ENCODE measurements around the gene DZIP1L.

The DZIP1L gene

GRCh38 chr3:138046955-138047354 is 68.5 kb downstream of the DZIP1L start:
- Histone ChIP-seq H3K27me3 (replicated peaks; ENCODE audit: control insufficient read depth, insufficient read depth, low read length) (no peaks in the 10 kb centered on the region), H3K36me3 (ENCODE audit: control insufficient read depth, insufficient read depth, low read length) (no peaks in the 10 kb centered on the region), H3K4me3 (replicated peaks; ENCODE audit: low read depth, low read length) (no peak overlapping the region)
- no peak for DNase-seq (ENCODE audit: extremely low read depth, insufficient read length)
- no peak for TF ChIP-seq CTCF (IDR thresholded peaks at IDR 0.05; ENCODE audit: insufficient read depth, low read length, poor library complexity, severe bottlenecking)

- no peak for DNase-seq (ENCODE audit: extremely low read depth, insufficient read length)
- Histone ChIP-seq H3K4me3 (replicated peaks; ENCODE audit: low read depth, low read length) (no peak overlapping the region), H3K36me3 (ENCODE audit: control insufficient read depth, insufficient read depth, low read length) (no peaks in the 10 kb centered on the region), H3K27me3 (replicated peaks; ENCODE audit: control insufficient read depth, insufficient read depth, low read length) (no peaks in the 10 kb centered on the region)
- TF ChIP-seq CTCF (IDR thresholded peaks at IDR 0.05; ENCODE audit: insufficient read depth, low read length, poor library complexity, severe bottlenecking) = no peak
These were observed 69.3 kb downstream of the DZIP1L start for GRCh38 chr3:138046085-138046484.

GRCh38 chr3:138043266-138044029 is 72.0 kb downstream of the DZIP1L start:
- no peak for DNase-seq (ENCODE audit: extremely low read depth, insufficient read length)
- no peak for TF ChIP-seq CTCF (IDR thresholded peaks at IDR 0.05; ENCODE audit: insufficient read depth, low read length, poor library complexity, severe bottlenecking)
- H3K4me3 ChIP-seq (replicated peaks; ENCODE audit: low read depth, low read length) = no peak overlapping the region
- H3K36me3 ChIP-seq (ENCODE audit: control insufficient read depth, insufficient read depth, low read length) = no peaks in the 10 kb centered on the region
- no peaks in the 10 kb centered on the region for H3K27me3 ChIP-seq (replicated peaks; ENCODE audit: control insufficient read depth, insufficient read depth, low read length)

GRCh38 chr3:138042043-138042442 is 73.4 kb downstream of the DZIP1L start:
- TF ChIP-seq CTCF (IDR thresholded peaks at IDR 0.05; ENCODE audit: insufficient read depth, low read length, poor library complexity, severe bottlenecking) = no peak
- DNase-seq (ENCODE audit: extremely low read depth, insufficient read length) = no peak
- no peaks in the 10 kb centered on the region for H3K36me3 ChIP-seq (ENCODE audit: control insufficient read depth, insufficient read depth, low read length)
- no peaks in the 10 kb centered on the region for H3K27me3 ChIP-seq (replicated peaks; ENCODE audit: control insufficient read depth, insufficient read depth, low read length)
- H3K4me3 ChIP-seq (replicated peaks; ENCODE audit: low read depth, low read length) = no peak overlapping the region

- no peaks in the 10 kb centered on the region for H3K36me3 ChIP-seq (ENCODE audit: control insufficient read depth, insufficient read depth, low read length)
- no peak overlapping the region for H3K4me3 ChIP-seq (replicated peaks; ENCODE audit: low read depth, low read length)
- H3K27me3 ChIP-seq (replicated peaks; ENCODE audit: control insufficient read depth, insufficient read depth, low read length) = no peaks in the 10 kb centered on the region
- DNase-seq (ENCODE audit: extremely low read depth, insufficient read length) = no peak
- TF ChIP-seq CTCF (IDR thresholded peaks at IDR 0.05; ENCODE audit: insufficient read depth, low read length, poor library complexity, severe bottlenecking) = no peak
These were observed 76.5 kb downstream of the DZIP1L start for GRCh38 chr3:138038725-138039462.

Data from GM06990 (cell line).